MCF 10A (cell line): Measurements from ENCODE around the gene STAMBPL1. TPM values are rescaled to one million over a fixed set of nuclear protein-coding genes. Genes with fewer than 3 reads are reported as not detected.
A peak's percentile ranks its signal among the peaks of the same experiment; 100 is the strongest.

Experiments
- BruUV-seq: library from RNA; stranded (reverse); fragments of 400-500 nt; replicated peaks from 2 replicates; lab custom pipeline; 2021; lab: Mats Ljungman, UMichigan
- CTCF ChIA-PET: fragments of 300-600 bp; sonication (Branson Sonifier 250); formaldehyde crosslinking; extraction: SDS; loops from one replicate; lab custom pipeline; 2021; ENCODE audit warnings: antibody characterized with exemption, inconsistent platforms; lab: Yijun Ruan, JAX
- POLR2A ChIA-PET: fragments of 300-600, 350-650 bp; sonication (Branson Sonifier 250); formaldehyde crosslinking; extraction: SDS; loops from one replicate; lab custom pipeline; 2020; ENCODE audit warnings: antibody characterized with exemption, inconsistent platforms; lab: Yijun Ruan, JAX
- DNase-seq: peaks from one replicate; pipeline ENCODE4 v3.0.0-alpha.2; 2018; ENCODE audit not compliant: unreplicated experiment
- H3K27ac Mint-ChIP-seq: one replicate; pipeline ENCODE4 v1.8.0; 2022; ENCODE audit warnings: mild to moderate bottlenecking, low read depth, mixed read lengths; ENCODE audit not compliant: unreplicated experiment
- H3K27me3 Mint-ChIP-seq: one replicate; pipeline ENCODE4 v1.8.0; 2022; ENCODE audit warnings: mixed read lengths; ENCODE audit not compliant: insufficient read depth, unreplicated experiment
- H3K36me3 Mint-ChIP-seq: one replicate; pipeline ENCODE4 v1.8.0; 2022; ENCODE audit warnings: mild to moderate bottlenecking, moderate library complexity, mixed read lengths; ENCODE audit not compliant: insufficient read depth, unreplicated experiment
- H3K4me1 Mint-ChIP-seq: one replicate; pipeline ENCODE4 v1.8.0; 2022; ENCODE audit warnings: mixed read lengths; ENCODE audit not compliant: insufficient read depth, unreplicated experiment
- H3K4me3 Mint-ChIP-seq: one replicate; pipeline ENCODE4 v1.8.0; 2022; ENCODE audit warnings: mild to moderate bottlenecking, moderate library complexity, mixed read lengths; ENCODE audit not compliant: unreplicated experiment
- H3K9me3 Mint-ChIP-seq: one replicate; pipeline ENCODE4 v1.8.0; 2022; ENCODE audit warnings: mixed read lengths; ENCODE audit not compliant: unreplicated experiment
- intact Hi-C: fragments of 100-400 bp; cut with micrococcal nuclease; formaldehyde crosslinking; loops from 2 replicates; pipeline ENCODE4 v1.14.1; 2022
- total RNA-seq: library from RNA; stranded (reverse); gene quantifications from 2 replicates; pipeline ENCODE4 v1.2.3, GENCODE V29; 2022
- TF ChIP-seq, protein P1 (sequence below): fragments of 200-600 bp; IDR thresholded peaks from one replicate; pipeline ENCODE4 v1.8.0; 2022; ENCODE audit warnings: antibody characterized with exemption, mild to moderate bottlenecking; ENCODE audit not compliant: unreplicated experiment

The STAMBPL1 gene
- total RNA-seq, 1 experiment from 2014 or later: 29.2 TPM

DNA sequence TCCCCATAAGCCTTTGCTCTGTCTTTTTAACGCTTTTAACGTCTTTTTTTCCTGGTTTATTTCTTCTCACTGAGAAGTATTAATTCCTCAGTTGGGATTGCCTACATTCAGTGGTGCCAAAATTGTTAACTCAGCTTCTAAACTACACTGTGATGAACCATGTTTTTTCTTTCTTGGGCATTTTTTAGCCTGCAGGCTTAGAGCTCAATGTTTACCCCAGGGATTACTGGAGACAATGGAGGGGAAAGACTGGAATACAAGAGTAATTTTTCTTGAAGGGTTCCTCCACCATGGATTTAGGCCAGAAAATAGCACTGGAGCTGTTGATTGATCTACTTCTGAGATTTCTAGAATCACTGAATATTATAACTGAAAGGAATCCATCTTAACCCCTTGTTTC lies 19.8 kb downstream of the STAMBPL1 start:
- Mint-ChIP-seq H3K36me3 (peaks cover 19% of the 10 kb centered on the region), H3K4me1 (peaks cover 11% of the 10 kb centered on the region), H3K4me3 (no peak overlapping the region), H3K27me3 (no peaks in the 10 kb centered on the region), H3K27ac (no peak overlapping the region), H3K9me3 (no peaks in the 10 kb centered on the region)
- no TSS peak for BruUV-seq
- TF ChIP-seq, protein P1, sequence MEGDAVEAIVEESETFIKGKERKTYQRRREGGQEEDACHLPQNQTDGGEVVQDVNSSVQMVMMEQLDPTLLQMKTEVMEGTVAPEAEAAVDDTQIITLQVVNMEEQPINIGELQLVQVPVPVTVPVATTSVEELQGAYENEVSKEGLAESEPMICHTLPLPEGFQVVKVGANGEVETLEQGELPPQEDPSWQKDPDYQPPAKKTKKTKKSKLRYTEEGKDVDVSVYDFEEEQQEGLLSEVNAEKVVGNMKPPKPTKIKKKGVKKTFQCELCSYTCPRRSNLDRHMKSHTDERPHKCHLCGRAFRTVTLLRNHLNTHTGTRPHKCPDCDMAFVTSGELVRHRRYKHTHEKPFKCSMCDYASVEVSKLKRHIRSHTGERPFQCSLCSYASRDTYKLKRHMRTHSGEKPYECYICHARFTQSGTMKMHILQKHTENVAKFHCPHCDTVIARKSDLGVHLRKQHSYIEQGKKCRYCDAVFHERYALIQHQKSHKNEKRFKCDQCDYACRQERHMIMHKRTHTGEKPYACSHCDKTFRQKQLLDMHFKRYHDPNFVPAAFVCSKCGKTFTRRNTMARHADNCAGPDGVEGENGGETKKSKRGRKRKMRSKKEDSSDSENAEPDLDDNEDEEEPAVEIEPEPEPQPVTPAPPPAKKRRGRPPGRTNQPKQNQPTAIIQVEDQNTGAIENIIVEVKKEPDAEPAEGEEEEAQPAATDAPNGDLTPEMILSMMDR: no peak
- CTCF ChIA-PET: interaction anchor here (0.6 to 4.1 kb wide), 8 partner anchors 10 to 468 kb away, joined by 3 to 24 read pairs (median 4); partner anchors contain the start of gene STAMBPL1
- DNase-seq: no peak
- POLR2A ChIA-PET: interaction anchor here (1.0 to 2.5 kb wide), 5 partner anchors 8 to 90 kb away, joined by 4 to 12 read pairs (median 5); partner anchors contain the start of genes FAS and STAMBPL1
- intact Hi-C loops: no loop called here

DNA sequence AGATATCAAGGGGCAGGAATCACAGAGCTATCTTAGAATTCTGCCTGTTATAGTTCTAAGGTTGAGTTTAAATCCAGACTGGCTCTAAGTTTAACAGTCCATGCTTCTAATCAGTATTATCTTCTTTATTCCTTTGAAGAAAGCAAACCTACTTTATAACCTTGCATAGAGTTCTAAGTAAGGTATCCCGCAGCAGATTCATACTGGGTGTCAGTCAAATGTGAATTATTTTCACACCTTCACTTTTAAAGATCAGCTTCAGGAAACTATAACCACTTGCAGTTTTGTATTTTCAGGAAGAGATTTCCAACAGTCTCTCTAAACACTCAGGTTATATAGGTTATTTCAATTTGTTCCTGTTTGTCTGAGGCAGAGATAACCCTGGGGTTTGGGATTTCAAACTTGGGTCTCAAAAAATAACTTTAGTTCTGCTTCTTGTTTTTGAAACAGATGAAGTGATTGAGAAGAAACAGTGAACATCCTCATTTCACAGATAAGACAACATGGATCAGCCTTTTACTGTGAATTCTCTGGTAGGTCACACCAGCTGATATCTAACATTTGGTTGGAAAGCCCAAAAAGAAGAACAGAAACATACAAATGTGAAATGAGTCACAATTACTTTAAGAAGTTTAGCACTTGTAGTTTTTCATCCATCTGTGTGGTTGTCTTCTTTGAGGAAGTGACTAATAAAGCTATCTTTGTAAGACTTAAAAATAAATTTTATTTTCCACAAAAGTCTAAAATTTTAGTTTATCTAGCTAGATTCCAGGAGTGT lies 21.4 kb downstream of the STAMBPL1 start:
- no TSS peak for BruUV-seq
- Mint-ChIP-seq H3K4me1 (peaks cover 11% of the 10 kb centered on the region), H3K27ac (peak overlapping the region; percentile 27), H3K4me3 (no peak overlapping the region), H3K36me3 (peaks cover 28% of the 10 kb centered on the region), H3K27me3 (no peaks in the 10 kb centered on the region), H3K9me3 (no peaks in the 10 kb centered on the region)
- POLR2A ChIA-PET: interaction anchor here (1.3 to 2.5 kb wide), 5 partner anchors 10 to 22 kb away, joined by 3 to 12 read pairs (median 5); partner anchors contain the start of gene STAMBPL1
- intact Hi-C loops: no loop called here
- no peak for DNase-seq
- CTCF ChIA-PET: interaction anchor here (0.7 to 4.1 kb wide), 7 partner anchors 8 to 316 kb away, joined by 3 to 24 read pairs (median 4); no protein-coding TSS in a partner anchor
- TF ChIP-seq, protein P1: no peak

- DNase-seq: no peak
- ChIA-PET CTCF (interaction anchor here (0.9 to 3.9 kb wide), 4 partner anchors 8 to 66 kb away, joined by 4 to 24 read pairs (median 4); no protein-coding TSS in a partner anchor), POLR2A (interaction anchor here (2.2 to 2.5 kb wide), 2 partner anchors 20 to 22 kb away, joined by 10 to 12 read pairs; partner anchors contain the start of gene STAMBPL1)
- no peak overlapping the region for H3K4me3 Mint-ChIP-seq
- BruUV-seq: no TSS peak
- no peaks in the 10 kb centered on the region for H3K9me3 Mint-ChIP-seq
- no peaks in the 10 kb centered on the region for H3K27me3 Mint-ChIP-seq
- peak overlapping the region; percentile 27 for H3K27ac Mint-ChIP-seq
- intact Hi-C loops: no loop called here
- H3K4me1 Mint-ChIP-seq: peaks cover 3% of the 10 kb centered on the region
- H3K36me3 Mint-ChIP-seq: peaks cover 35% of the 10 kb centered on the region
- TF ChIP-seq, protein P1: no peak
Observed at GRCh38 chr10:88901984-88902789, 22.1 kb downstream of the STAMBPL1 start.
